Measurements from ENCODE around the gene WWC2. TPM values are rescaled to one million over a fixed set of nuclear protein-coding genes. Genes with fewer than 3 reads are reported as not detected.

WWC2 gene
- total RNA-seq, 1 donor from 2014 or later, result 13.5 TPM

DNA sequence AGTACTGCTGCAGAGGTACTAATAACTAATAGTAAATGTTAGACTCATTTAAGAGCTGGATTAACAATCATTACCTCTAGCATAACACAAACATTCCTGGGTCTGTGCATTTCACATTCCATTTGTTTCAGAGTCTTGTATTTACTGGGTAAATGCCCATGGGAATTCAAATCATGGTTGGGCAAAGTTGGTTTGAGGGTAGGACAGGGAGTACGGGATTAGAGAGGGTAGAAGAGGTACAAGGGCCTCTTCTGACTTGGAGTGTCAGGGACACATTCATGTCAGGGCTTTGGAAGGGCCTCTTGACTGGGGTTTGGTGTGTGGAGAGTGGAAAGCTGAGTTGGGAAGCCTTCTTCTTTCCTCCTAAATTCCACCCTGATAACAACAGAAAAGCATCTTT lies 65.9 kb downstream of the WWC2 start:
- no peak for FAIRE-seq
- no peak for DNase-seq (ENCODE audit: low spot score in 2 of 2)

DNA sequence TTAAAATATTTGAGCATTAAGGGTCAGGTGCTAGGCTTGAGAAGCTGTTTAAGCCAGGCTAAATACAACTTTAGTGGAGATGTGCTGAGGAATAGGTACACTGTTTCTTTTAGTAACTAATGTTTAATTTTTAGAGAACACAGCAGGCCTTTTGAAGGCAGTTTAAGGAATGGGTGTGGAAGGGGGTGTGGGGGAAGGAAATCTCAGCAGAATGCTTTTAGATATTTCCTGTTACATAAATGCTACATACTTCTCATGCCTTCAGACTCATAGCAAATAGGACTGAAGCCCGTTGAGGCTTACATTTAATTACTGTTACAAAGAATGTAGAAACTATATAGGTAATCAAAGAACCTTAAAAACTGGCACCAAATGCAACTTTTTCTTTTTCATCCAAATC lies 66.3 kb downstream of the WWC2 start:
- DNase-seq (ENCODE audit: low spot score in 2 of 2) (no peak), FAIRE-seq (no peak)

DNA sequence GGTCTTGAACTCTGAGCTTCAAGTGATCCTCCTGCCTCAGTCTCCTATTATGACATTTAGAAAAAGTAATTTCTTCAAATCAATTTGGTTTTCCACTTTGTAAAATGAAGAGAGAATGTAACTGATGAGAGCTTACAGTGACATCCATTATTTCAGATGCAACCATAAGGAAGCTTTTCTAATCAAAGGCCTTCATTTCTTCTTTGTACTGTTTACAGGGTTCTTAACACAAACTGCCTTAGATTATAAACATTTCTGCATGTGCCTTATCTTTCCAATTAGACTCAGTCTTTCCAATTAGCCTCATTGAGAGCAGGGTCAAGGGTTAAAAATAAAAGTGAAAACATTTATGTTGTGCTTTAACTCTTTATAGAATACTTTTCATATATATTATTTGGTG lies 71.8 kb downstream of the WWC2 start:
- no peak for DNase-seq (ENCODE audit: low spot score in 2 of 2)
- FAIRE-seq, result no peak

DNA sequence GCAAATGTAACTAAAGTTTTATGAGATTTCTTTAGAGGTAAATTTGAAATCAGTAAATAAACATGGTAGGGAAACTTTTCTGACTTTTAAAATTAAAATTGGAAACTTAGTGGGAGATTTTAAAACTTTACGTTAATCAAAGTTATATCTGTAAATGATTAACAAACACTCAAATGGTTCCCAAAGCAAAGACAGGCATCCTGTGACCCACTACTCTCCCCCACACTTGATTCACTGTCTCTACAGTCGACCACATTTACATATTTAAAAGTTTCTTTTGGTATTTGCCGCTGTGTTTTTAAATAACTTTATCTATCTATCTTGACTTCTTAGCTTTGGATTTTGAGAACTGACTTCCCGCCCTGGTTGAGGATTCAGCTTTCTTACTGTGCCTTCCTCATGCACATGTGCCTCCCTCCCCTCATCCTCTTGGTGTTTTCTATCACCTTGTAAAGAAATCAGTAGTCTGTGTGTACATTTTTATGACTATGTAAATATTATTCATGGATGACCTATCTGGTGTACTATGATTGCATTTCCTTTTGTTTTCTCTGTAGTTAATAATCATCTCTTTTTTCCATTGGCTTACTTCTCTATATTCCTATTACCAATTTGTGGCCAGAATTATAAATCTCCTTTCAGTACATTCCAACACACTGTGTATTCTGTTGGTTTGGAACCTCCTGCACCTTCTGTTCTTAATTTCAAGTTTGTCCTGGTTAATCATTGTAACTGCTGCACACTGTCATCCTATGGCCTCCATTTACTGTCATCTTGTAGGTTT lies 72.6 kb downstream of the WWC2 start:
- no peak for FAIRE-seq
- DNase-seq (ENCODE audit: low spot score in 2 of 2), result no peak

DNA sequence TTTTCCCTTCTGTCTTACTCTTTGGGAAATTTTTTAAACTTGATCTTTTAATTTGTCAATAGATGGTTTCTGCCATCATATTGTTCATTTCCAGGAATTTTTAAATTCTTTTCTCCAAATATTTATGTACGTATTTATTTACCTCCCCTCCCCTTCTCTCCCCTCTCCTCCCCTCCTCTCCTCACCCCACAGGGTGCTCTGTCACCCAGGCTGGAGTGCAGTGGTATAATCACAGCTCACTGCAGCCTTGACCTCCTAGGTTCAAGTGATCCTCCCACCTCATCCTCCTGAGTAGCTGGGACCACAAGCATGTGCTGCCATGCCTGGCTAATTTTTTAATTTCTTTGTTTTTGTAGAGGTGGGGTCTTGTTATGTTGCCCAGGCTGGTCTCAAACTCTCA lies 73.8 kb downstream of the WWC2 start:
- no peak for DNase-seq (ENCODE audit: low spot score in 2 of 2)
- no peak for FAIRE-seq

- no peak for FAIRE-seq
- DNase-seq (ENCODE audit: low spot score in 2 of 2), result no peak
Measured at GRCh38 chr4:183173580-183174526, 74.8 kb downstream of the WWC2 start.

DNA sequence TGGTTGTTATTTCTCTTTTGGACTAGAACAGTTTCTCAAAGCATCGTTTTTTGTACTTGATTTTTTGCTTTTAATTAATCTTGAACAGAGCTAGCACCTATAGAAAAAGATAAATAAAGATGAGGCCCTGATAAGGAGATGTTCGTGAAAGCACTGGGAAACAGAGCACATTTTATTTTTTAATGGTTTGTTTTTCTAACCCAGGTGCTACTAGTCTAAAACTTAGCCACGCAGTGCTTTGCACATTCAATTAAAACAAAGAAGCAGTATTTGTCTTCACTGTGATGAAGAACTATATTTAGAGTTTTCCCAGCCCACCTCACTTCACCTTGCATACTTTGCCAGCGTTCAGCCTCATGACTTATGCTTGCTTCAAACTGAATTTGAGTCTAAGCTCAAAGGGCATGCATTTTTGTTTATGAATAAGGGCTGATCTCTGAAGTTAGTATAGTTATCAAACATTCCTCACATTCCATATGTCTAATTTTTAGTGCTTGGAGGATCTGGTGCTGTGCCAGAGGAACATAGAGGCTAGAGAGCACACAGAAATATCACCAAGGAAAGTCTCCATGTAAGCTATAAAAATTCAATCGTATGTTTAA lies 76.7 kb downstream of the WWC2 start:
- FAIRE-seq (no peak), DNase-seq (ENCODE audit: low spot score in 2 of 2) (no peak)

GRCh38 chr4:183177001-183177400 lies 77.9 kb downstream of the WWC2 start:
- DNase-seq (ENCODE audit: low spot score in 2 of 2), result no peak
- no peak for FAIRE-seq

GRCh38 chr4:183178201-183178600 lies 79.1 kb downstream of the WWC2 start:
- DNase-seq (ENCODE audit: low spot score in 2 of 2), result no peak
- FAIRE-seq, result no peak

DNA sequence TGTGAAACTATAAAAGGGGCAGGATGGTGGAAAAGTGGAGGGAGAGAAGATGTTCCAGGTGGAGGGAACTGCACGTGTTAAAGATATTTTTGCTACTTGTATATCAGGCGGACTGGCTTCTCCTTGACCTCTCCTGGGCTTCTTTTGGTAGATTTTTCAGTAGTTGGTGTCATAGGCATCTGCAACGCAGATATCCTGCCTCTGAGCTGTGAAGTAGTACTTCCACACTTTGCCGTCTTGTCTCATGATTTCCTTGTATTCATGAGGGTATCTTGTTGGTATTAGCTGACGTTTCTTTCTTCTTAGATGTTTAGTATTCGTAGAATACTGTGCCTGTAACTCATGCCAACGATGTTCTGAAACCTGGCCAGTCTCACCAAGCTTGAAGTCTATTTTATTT lies 81.0 kb downstream of the WWC2 start:
- FAIRE-seq (no peak), DNase-seq (ENCODE audit: low spot score in 2 of 2) (no peak)

- FAIRE-seq, result no peak
- DNase-seq (ENCODE audit: low spot score in 2 of 2), result no peak
Measured at GRCh38 chr4:183180621-183181020, 81.6 kb downstream of the WWC2 start.

- DNase-seq (ENCODE audit: low spot score in 2 of 2) (no peak), FAIRE-seq (no peak)
Measured at GRCh38 chr4:183181081-183181480, 82.0 kb downstream of the WWC2 start.

DNA sequence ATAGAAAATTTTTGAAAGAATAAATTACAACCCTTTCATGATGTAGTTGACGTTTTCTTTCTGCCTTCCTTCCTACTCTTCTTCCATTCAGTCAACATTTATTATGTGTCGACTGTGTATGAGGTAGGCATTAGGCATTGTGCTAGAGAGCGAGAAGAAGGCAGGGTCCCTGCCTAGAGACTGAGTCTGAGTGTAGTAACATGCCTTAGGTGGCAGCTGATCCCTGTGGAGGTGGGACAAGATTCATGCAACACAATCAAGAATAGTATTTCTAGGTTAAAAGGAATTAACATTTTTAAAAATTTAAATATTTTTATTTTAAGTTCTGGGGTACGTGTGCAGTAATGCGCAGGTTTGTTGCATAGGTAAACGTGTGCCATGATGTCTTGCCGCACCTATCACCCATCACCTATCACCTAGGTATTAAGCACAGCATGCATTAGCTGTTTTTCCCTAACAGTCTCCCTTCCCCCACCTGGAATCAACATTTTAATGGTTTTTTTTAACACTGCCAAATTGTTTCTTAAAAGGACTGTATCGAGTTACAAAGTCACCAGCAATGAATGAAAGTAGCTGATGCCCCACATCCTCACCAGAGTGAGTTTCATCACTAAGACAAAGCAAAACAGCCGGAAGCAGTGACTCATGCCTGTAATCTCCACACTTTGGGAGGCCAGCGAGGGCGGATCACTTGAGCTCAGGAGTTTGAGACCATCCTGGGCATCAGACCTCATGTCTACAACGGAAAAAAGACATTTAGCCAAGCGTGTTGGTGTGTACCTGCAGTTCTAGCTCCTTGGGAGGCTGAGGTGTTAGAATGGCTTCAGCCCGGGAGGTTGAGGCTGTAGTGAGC lies 84.0 kb downstream of the WWC2 start:
- DNase-seq (ENCODE audit: low spot score in 2 of 2), result no peak
- FAIRE-seq, result no peak

- DNase-seq (ENCODE audit: low spot score in 2 of 2) (no peak), FAIRE-seq (no peak)
Measured at GRCh38 chr4:183183906-183184535, 85.0 kb downstream of the WWC2 start.

- FAIRE-seq, result no peak
- DNase-seq (ENCODE audit: low spot score in 2 of 2), result no peak
Measured at GRCh38 chr4:183185018-183185417, 86.0 kb downstream of the WWC2 start.

DNA sequence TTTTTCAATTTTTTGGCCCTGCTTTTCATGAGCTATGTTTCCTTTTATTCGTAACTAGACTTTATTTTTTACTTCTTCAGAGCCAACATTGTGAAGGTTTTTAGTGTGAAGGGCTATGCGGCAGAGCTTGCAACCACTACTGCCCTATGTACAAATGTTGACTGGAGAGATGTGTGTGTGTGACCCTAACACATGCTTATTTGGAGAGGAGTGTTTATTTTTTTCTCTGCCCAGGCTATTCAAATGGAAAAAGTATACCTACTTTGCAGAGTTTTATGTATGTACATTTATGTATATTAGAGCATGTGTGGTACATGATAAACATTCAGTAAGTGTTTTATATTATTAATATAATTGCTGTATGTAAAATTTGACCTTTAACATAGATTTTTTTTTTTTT lies 86.5 kb downstream of the WWC2 start:
- FAIRE-seq, result no peak
- no peak for DNase-seq (ENCODE audit: low spot score in 2 of 2)

DNA sequence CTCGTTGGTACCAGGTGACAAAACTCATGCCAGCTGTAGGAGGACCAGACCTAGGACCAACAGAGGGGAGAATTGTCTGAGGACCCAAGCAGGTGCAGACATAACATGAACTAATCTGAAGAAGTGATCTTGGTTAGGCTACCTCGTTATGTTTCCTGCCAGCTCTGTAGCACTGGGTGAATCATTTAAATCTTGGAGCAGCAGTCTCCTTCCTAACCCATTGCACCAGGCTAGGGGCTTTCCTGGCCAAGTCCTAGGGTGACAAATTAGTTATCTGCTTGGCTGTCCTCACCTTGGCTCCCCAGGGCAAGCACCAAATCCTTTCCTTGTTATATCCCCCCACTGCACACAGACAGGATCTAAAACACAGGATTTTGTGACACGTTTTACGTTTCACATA lies 87.8 kb downstream of the WWC2 start:
- DNase-seq (ENCODE audit: low spot score in 2 of 2), result no peak
- no peak for FAIRE-seq

DNA sequence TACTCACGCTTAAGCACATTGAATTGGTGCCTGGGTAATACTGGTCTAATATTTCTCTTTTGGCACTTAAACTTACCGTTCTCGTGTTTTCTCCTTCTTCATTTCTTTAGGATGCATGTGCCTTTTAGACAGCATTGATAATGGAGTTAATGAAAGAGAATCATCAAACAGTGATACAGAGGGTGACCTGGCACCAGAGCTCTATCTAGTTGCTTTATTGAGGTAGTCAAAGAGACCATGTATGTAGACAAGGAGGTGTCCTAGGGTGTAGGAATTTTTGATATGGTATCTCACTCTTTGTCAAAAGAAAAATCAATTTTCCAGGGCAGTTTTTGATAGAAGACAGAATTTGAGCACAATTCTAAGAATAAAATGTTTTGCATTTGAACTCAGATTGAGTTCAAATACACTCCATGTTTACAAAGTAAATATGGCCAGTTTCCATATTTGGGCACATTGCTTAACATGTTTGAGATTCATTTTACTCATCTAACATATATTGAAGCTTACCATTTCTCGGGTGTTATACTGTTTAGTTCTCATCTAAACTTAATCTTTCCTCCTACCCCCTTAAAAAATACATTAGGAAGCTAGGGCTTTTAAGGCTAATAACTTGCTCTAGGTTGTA lies 92.0 kb downstream of the WWC2 start:
- no peak for DNase-seq (ENCODE audit: low spot score in 2 of 2)
- no peak for FAIRE-seq

DNA sequence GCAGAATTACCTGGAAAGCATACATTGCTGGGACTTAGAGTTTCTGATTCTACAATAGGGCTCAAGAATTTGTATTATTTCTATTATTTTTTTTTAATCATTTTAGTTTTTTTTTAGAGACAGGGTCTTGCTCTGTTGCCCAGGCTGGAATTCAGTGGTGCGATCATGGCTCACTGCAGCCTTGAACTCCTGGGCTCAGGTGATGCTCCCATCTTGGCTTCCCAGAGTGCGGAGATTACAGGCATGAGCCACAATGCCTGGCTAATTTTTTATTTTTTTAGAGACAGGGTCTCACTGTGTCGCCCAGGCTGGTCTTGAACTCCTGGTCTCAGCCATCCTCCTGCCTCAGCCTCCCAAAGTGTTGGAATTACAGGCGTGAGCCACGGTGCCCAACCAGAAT lies 92.6 kb downstream of the WWC2 start:
- DNase-seq (ENCODE audit: low spot score in 2 of 2) (no peak), FAIRE-seq (no peak)

Measured in frontal cortex (tissue), 4 donors.